ENCODE results near the gene HADH. TPM values are rescaled to one million over a fixed set of nuclear protein-coding genes. Genes with fewer than 3 reads are reported as not detected.

The HADH gene
- total RNA-seq, 6 experiments from 2014 or later = 28.9 to 35.5 (median 32.8) TPM

- Mint-ChIP-seq H3K9me3 (no peaks in the 10 kb centered on the region), H3K27me3 (ENCODE audit: insufficient read depth) (no peaks in the 10 kb centered on the region), H3K36me3 (ENCODE audit: low read depth) (peaks cover 21% of the 10 kb centered on the region), H3K4me1 (ENCODE audit: low read depth) (peaks cover 69% of the 10 kb centered on the region), H3K4me3 (peak overlapping the region; percentile 68), H3K27ac (peak overlapping the region; percentile 91)
- TF ChIP-seq CTCF (IDR thresholded peaks at IDR 0.05) = no peak
- DNase-seq = no peak
Observed at GRCh38 chr4:107997794-107998193, 8.1 kb downstream of the HADH start.

GRCh38 chr4:107999932-108000539 lies 10.3 kb downstream of the HADH start:
- no peaks in the 10 kb centered on the region for H3K27me3 Mint-ChIP-seq (ENCODE audit: insufficient read depth)
- H3K27ac Mint-ChIP-seq = no peak overlapping the region
- peaks cover 21% of the 10 kb centered on the region for H3K36me3 Mint-ChIP-seq (ENCODE audit: low read depth)
- DNase-seq = no peak
- H3K4me1 Mint-ChIP-seq (ENCODE audit: low read depth) = peaks cover 65% of the 10 kb centered on the region
- H3K4me3 Mint-ChIP-seq = no peak overlapping the region
- H3K9me3 Mint-ChIP-seq = no peaks in the 10 kb centered on the region
- no peak for TF ChIP-seq CTCF (IDR thresholded peaks at IDR 0.05)

- H3K27me3 Mint-ChIP-seq (ENCODE audit: insufficient read depth) = no peaks in the 10 kb centered on the region
- peaks cover 15% of the 10 kb centered on the region for H3K36me3 Mint-ChIP-seq (ENCODE audit: low read depth)
- H3K9me3 Mint-ChIP-seq = no peaks in the 10 kb centered on the region
- H3K4me3 Mint-ChIP-seq = no peak overlapping the region
- no peak for TF ChIP-seq CTCF (IDR thresholded peaks at IDR 0.05)
- peaks cover 65% of the 10 kb centered on the region for H3K4me1 Mint-ChIP-seq (ENCODE audit: low read depth)
- H3K27ac Mint-ChIP-seq = no peak overlapping the region
- peak; percentile 15 for DNase-seq
Observed at GRCh38 chr4:108001540-108002135, 11.9 kb downstream of the HADH start.

- H3K27me3 Mint-ChIP-seq (ENCODE audit: insufficient read depth) = peaks cover 2% of the 10 kb centered on the region; the same call in 1 of the 2 replicates
- H3K27ac Mint-ChIP-seq = no peak overlapping the region
- no peak for TF ChIP-seq CTCF (IDR thresholded peaks at IDR 0.05)
- H3K36me3 Mint-ChIP-seq (ENCODE audit: low read depth) = peaks cover 19% of the 10 kb centered on the region
- no peak overlapping the region for H3K4me3 Mint-ChIP-seq
- H3K4me1 Mint-ChIP-seq (ENCODE audit: low read depth) = peaks cover 61% of the 10 kb centered on the region
- no peak for DNase-seq
- H3K9me3 Mint-ChIP-seq = no peaks in the 10 kb centered on the region
Observed at GRCh38 chr4:108003982-108004515, 14.4 kb downstream of the HADH start.

- DNase-seq = no peak
- no peaks in the 10 kb centered on the region for H3K9me3 Mint-ChIP-seq
- H3K36me3 Mint-ChIP-seq (ENCODE audit: low read depth) = peaks cover 19% of the 10 kb centered on the region
- H3K4me1 Mint-ChIP-seq (ENCODE audit: low read depth) = peaks cover 61% of the 10 kb centered on the region
- TF ChIP-seq CTCF (IDR thresholded peaks at IDR 0.05) = no peak
- no peak overlapping the region for H3K4me3 Mint-ChIP-seq
- no peak overlapping the region for H3K27ac Mint-ChIP-seq
- H3K27me3 Mint-ChIP-seq (ENCODE audit: insufficient read depth) = peaks cover 2% of the 10 kb centered on the region; the same call in 1 of the 2 replicates
Observed at GRCh38 chr4:108004646-108005045, 15.0 kb downstream of the HADH start.

All from HFFc6 (cell line).